LNCAP (cell line): Measurements from ENCODE around the gene B4GALT2.

Source experiments
- CTCF ChIP-seq: fragments of 450-650 bp; IDR thresholded peaks from 2 replicates; pipeline ENCODE4 v1.5.1; 2017; ENCODE audit warnings: mild to moderate bottlenecking

B4GALT2 gene

GRCh38 chr1:44010935-44011471 is 32.0 kb downstream of the B4GALT2 start:
- no peak for TF ChIP-seq CTCF

GRCh38 chr1:44012404-44012803 is 33.4 kb downstream of the B4GALT2 start:
- no peak for TF ChIP-seq CTCF

GRCh38 chr1:44012941-44013609 is 34.1 kb downstream of the B4GALT2 start:
- TF ChIP-seq CTCF, result no peak

GRCh38 chr1:44013949-44014348 is 34.9 kb downstream of the B4GALT2 start:
- TF ChIP-seq CTCF, result no peak

- TF ChIP-seq CTCF, result no peak
Measured at GRCh38 chr1:44014365-44015104, 35.5 kb downstream of the B4GALT2 start.

GRCh38 chr1:44015206-44015605 is 36.2 kb downstream of the B4GALT2 start:
- TF ChIP-seq CTCF, result no peak

- TF ChIP-seq CTCF, result no peak
Measured at GRCh38 chr1:44016041-44016889, 37.3 kb downstream of the B4GALT2 start.
